ENCODE results near the gene ADK.

ADK gene

DNA sequence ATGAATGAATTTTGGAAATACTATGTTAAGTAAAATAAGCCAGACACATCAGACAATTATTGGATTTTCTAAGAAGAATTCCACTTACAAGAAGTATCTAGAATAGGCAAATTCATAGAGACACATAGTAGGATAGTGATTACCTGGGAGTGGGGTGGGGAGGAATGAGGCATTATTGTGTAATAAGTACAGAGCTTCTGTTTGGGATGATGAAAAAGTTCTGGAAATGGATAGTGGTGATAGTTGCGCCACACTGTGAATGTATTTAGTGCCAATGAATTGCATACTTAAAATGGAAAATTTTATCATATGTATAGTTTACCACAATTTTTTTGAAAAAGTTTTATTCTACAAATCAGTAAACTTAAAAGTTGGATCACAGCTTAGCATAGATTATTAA, 378.2 kb downstream of the ADK start:
- Histone ChIP-seq H3K27ac (no peak overlapping the region), H3K4me3 (no peak overlapping the region)
- no peak for DNase-seq (ENCODE audit: low spot score)
- TF ChIP-seq, protein P1, sequence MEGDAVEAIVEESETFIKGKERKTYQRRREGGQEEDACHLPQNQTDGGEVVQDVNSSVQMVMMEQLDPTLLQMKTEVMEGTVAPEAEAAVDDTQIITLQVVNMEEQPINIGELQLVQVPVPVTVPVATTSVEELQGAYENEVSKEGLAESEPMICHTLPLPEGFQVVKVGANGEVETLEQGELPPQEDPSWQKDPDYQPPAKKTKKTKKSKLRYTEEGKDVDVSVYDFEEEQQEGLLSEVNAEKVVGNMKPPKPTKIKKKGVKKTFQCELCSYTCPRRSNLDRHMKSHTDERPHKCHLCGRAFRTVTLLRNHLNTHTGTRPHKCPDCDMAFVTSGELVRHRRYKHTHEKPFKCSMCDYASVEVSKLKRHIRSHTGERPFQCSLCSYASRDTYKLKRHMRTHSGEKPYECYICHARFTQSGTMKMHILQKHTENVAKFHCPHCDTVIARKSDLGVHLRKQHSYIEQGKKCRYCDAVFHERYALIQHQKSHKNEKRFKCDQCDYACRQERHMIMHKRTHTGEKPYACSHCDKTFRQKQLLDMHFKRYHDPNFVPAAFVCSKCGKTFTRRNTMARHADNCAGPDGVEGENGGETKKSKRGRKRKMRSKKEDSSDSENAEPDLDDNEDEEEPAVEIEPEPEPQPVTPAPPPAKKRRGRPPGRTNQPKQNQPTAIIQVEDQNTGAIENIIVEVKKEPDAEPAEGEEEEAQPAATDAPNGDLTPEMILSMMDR (IDR thresholded peaks at IDR 0.05), result no peak

GRCh38 chr10:74530981-74531380, 380.0 kb downstream of the ADK start:
- DNase-seq (ENCODE audit: low spot score), result no peak
- TF ChIP-seq, protein P1 (IDR thresholded peaks at IDR 0.05), result no peak
- no peak overlapping the region for H3K4me3 ChIP-seq
- no peak overlapping the region for H3K27ac ChIP-seq

DNA sequence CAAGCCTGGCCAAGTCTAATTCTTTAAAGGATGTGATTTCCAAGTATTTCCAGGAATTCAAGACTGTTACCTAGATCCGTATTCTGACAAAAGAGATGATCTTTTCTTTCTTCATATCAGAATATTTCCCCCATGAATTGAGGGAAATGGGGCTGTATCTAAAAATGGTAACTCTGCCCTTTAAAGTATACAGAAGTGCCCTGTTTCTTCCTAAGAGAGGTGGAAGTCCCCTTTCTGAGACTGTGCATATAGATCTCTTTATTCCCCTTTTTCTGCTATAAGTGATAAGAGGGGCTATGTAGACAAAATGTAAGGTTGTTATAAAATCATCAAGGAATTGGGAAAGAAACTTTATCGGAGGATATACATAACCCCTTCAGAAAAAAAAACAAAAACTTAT, 388.3 kb downstream of the ADK start:
- TF ChIP-seq, protein P1 (IDR thresholded peaks at IDR 0.05), result no peak
- Histone ChIP-seq H3K4me3 (no peak overlapping the region), H3K27ac (no peak overlapping the region)
- DNase-seq (ENCODE audit: low spot score), result no peak

DNA sequence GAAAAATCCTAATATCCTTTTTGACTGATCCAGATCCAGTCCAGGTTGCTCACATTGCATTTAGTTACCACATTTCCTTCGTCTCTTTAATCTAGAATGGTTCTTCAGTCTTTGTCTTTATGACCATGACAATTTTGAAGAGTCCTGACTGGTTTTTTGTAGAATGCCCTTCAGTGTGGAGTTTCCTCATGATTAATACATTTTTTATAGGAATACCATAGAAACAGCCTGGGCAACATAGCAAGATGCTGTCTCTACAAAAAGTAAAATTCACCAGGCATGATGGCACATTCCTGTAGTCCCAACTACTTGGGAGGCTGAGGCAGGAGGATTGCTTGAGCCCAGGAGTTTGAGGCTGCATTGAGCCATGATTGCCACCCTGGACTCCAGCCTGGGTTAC, 390.4 kb downstream of the ADK start:
- Histone ChIP-seq H3K27ac (no peak overlapping the region), H3K4me3 (no peak overlapping the region)
- no peak for DNase-seq (ENCODE audit: low spot score)
- TF ChIP-seq, protein P1 (IDR thresholded peaks at IDR 0.05), result no peak

GRCh38 chr10:74542077-74542476, 391.1 kb downstream of the ADK start:
- DNase-seq (ENCODE audit: low spot score), result no peak
- no peak overlapping the region for H3K4me3 ChIP-seq
- no peak overlapping the region for H3K27ac ChIP-seq
- TF ChIP-seq, protein P1 (IDR thresholded peaks at IDR 0.05), result no peak

DNA sequence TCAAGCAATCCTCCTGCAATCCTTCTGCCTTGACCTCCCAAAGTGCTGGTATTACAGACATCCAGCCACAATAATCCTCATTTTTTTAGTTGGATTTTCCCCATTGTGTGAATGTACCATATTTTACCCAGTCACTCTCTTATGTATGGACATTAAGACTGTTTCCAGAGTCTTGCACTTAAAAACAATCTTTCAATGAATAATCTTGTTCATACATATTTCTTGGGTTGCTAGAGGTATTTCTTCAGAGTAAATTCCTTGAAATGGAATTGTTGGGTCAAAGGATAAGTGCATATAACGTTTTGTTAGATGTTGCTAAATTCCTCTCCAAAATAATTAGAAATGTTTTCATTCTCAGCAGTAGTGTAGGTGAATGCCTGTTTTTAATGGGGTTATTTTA, 392.3 kb downstream of the ADK start:
- no peak for DNase-seq (ENCODE audit: low spot score)
- TF ChIP-seq, protein P1 (IDR thresholded peaks at IDR 0.05), result no peak
- Histone ChIP-seq H3K27ac (no peak overlapping the region), H3K4me3 (no peak overlapping the region)

GRCh38 chr10:74544106-74544505, 393.1 kb downstream of the ADK start:
- Histone ChIP-seq H3K4me3 (no peak overlapping the region), H3K27ac (no peak overlapping the region)
- DNase-seq (ENCODE audit: low spot score), result no peak
- TF ChIP-seq, protein P1 (IDR thresholded peaks at IDR 0.05), result no peak

Measured in coronary artery (tissue), 2 donors.